HG03045 (cell line): ENCODE measurements around the gene POFUT2.
"Not testable (repeated sequence)": the region's sequence is repeated elsewhere in the genome, so short reads cannot be mapped to it uniquely, and the experiment has no call there.

Source experiments
- ATAC-seq: cut with Tn5 transposase; IDR thresholded peaks from one replicate; pipeline ENCODE4 v1.9.1; 2021; ENCODE audit warnings: mild to moderate bottlenecking, moderate library complexity; ENCODE audit not compliant: unreplicated experiment

The POFUT2 gene

GRCh38 chr21:45312296-45312695, 24.6 kb upstream of the POFUT2 start:
- ATAC-seq, result no peak

GRCh38 chr21:45310459-45310858, 22.8 kb upstream of the POFUT2 start:
- no peak for ATAC-seq

GRCh38 chr21:45309987-45310381, 22.3 kb upstream of the POFUT2 start:
- ATAC-seq, result no peak

- ATAC-seq, result no peak
Measured at GRCh38 chr21:45309069-45309986, 21.6 kb upstream of the POFUT2 start.

GRCh38 chr21:45308194-45309068, 20.7 kb upstream of the POFUT2 start:
- ATAC-seq, result no peak

GRCh38 chr21:45307597-45308158, 20.0 kb upstream of the POFUT2 start:
- not testable (repeated sequence) for ATAC-seq

- no peak for ATAC-seq
Measured at GRCh38 chr21:45306832-45307571, 19.3 kb upstream of the POFUT2 start.

GRCh38 chr21:45306453-45306831, 18.7 kb upstream of the POFUT2 start:
- ATAC-seq, result no peak

- ATAC-seq, result no peak
Measured at GRCh38 chr21:45305836-45306235, 18.1 kb upstream of the POFUT2 start.

GRCh38 chr21:45304945-45305344, 17.2 kb upstream of the POFUT2 start:
- no peak for ATAC-seq

GRCh38 chr21:45304476-45304830, 16.8 kb upstream of the POFUT2 start:
- no peak for ATAC-seq

- ATAC-seq, result no peak
Measured at GRCh38 chr21:45303751-45304475, 16.2 kb upstream of the POFUT2 start.

GRCh38 chr21:45303091-45303615, 15.5 kb upstream of the POFUT2 start:
- ATAC-seq, result no peak

GRCh38 chr21:45302082-45303061, 14.7 kb upstream of the POFUT2 start:
- ATAC-seq, result no peak

GRCh38 chr21:45301521-45302081, 13.9 kb upstream of the POFUT2 start:
- ATAC-seq, result no peak

GRCh38 chr21:45300786-45301520, 13.3 kb upstream of the POFUT2 start:
- ATAC-seq, result no peak

GRCh38 chr21:45299864-45300785, 12.4 kb upstream of the POFUT2 start:
- ATAC-seq, result no peak
